ENCODE data around the gene PTMS. TPM values are rescaled to one million over a fixed set of nuclear protein-coding genes. Genes with fewer than 3 reads are reported as not detected.

Gene PTMS
- total and polyA plus RNA-seq, 9 of the 15 experiments (the other 6 are each of a cell fraction or from before 2014, with no cell fraction given) = 5.1 to 287 (median 78.5) TPM

GRCh38 chr12:6723607-6724408, 42.4 kb upstream of the PTMS start, which contains the start of gene COPS7A (continued):
- TF ChIP-seq PBX2 (CRISPR knock-in tag; IDR thresholded peaks at IDR 0.05; ENCODE audit: low read depth) (no peak), PBX2 (tag; conservative IDR thresholded peaks at IDR 0.05; ENCODE audit: low read depth) (peak; percentile 94), ZBTB2 (IDR thresholded peaks at IDR 0.05) (0 out of 2 replicates have a peak, but pooled peaks have one; percentile 46), HNRNPUL1 (IDR thresholded peaks at IDR 0.05; ENCODE audit: low read length) (no peak), ARHGAP35 (IDR thresholded peaks at IDR 0.05; ENCODE audit: partially characterized antibody) (no peak), ZNF318 (IDR thresholded peaks at IDR 0.05; ENCODE audit: borderline replicate concordance in 1 of 2, low read depth in 1 of 2) (no peak), HMGN3 (IDR thresholded peaks at IDR 0.05; ENCODE audit: borderline replicate concordance, extremely low read depth, insufficient read length, low read depth, low read length) (peak; percentile 82), ZNF232 (CRISPR knock-in tag; IDR thresholded peaks at IDR 0.05) (no peak), SNIP1 (IDR thresholded peaks at IDR 0.05; ENCODE audit: low read depth) (peak; percentile 89), ZNF217 (CRISPR knock-in tag; IDR thresholded peaks at IDR 0.05) (no peak), ZNF134 (CRISPR knock-in tag; conservative IDR thresholded peaks at IDR 0.05) (no peak), FOSL1 (tag; conservative IDR thresholded peaks at IDR 0.05) (0 out of 2 replicates have a peak, but pooled peaks have one; percentile 20), CHCHD3 (CRISPR knock-in tag; IDR thresholded peaks at IDR 0.05) (no peak)

Data from K562 (cell line).